Erythroblast (primary cell): ENCODE measurements around the gene CDYL2.

Experiments used
- GATA1 ChIP-seq: IDR thresholded peaks from 2 replicates; pipeline ENCODE4 v1.6.1; 2011; ENCODE audit warnings: low read depth, mild to moderate bottlenecking, control low read depth, low read length, moderate library complexity
- POLR2A ChIP-seq: IDR thresholded peaks from 2 replicates; pipeline ENCODE4 v1.6.1; 2011; ENCODE audit warnings: mild to moderate bottlenecking, low read length

GRCh38 chr16:80680839-80681238 lies 123.6 kb downstream of the CDYL2 start:
- no peak for TF ChIP-seq POLR2A
- no peak for TF ChIP-seq GATA1
